ENCODE measurements around the gene DOHH.

Gene DOHH, protein sequence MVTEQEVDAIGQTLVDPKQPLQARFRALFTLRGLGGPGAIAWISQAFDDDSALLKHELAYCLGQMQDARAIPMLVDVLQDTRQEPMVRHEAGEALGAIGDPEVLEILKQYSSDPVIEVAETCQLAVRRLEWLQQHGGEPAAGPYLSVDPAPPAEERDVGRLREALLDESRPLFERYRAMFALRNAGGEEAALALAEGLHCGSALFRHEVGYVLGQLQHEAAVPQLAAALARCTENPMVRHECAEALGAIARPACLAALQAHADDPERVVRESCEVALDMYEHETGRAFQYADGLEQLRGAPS

DNA sequence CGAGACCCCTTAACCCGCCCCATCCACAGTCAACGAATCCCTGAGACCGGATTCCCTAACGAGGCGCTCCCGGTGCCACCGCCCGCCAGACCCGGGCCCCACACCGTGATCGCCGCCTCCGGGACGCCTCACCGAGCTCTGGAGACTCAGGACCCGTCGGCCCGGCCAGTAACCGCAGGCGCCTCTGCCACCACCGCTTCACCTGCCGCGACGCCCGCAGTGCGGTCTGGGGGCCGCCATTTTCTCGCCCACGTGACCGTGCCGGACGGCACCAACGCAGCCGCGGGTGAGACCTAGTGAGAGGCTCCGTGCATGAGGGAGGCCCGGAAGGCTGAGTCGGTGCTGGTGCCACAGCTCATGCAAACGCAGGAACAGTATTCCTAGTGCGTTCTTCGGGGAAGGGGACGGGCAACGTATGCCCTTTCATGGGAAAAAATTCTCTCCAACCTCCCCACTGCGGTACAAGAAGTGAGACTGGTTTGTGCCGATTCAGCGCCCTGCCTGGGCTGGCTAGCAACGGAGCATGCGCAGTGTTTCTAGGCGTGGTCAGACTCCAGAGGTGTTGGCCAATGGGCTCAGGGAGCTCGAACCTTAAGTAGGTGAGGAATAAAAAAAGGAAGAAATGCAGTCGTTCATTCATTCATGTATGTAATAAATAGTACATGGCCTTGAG is at the start of gene DOHH:
Gene DOHH (minus strand): TSS at position 246 of the 673 bp plus-strand sequence. CDS start 3,860 bp downstream, outside the sequence.
- DNase-seq (ENCODE audit: extremely low read depth in 1 of 2, low read depth in 1 of 2), result peak; percentile 91 to 96

DNA sequence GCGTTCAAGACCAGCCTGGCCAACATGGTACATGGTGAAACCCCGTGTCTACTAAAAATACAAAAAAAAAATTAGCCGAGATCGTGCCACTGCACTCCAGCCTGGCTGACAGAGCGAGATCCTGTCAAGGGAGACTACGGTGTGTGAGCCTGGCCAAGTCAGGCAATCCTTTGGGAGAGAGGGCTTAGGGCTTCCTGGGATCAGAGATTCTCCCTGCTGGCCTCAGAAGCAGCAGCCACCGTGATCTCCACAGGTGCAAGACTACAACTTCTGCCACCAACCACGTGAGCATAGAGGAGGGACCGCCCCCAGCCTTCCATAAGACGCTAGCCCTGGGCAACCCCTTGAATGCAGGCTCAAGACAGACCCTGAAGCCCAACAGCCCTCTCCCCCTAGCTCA is 49.3 kb upstream of the DOHH start:
- no peak for DNase-seq (ENCODE audit: extremely low read depth in 1 of 2, low read depth in 1 of 2)

DNA sequence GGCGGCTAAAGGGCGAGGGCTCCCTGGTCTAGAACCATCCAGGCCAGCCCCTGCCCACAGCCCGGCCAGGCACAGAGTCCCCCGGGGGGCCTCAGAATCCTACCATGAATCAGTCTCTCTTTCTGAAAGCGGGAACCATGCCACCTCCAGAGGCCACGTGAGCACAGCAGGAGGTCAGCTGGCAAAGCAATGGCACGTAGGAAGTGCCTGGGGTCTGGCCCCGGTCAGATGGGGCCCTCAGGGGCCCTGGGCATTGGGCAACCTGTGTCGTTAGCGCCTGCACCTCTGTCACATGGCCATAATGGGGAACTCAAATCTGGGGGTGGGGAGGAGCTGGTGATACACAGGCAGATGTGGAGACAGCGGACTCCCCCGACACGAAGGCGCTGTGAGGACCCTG is 48.1 kb upstream of the DOHH start:
- DNase-seq (ENCODE audit: extremely low read depth in 1 of 2, low read depth in 1 of 2), result no peak

DNA sequence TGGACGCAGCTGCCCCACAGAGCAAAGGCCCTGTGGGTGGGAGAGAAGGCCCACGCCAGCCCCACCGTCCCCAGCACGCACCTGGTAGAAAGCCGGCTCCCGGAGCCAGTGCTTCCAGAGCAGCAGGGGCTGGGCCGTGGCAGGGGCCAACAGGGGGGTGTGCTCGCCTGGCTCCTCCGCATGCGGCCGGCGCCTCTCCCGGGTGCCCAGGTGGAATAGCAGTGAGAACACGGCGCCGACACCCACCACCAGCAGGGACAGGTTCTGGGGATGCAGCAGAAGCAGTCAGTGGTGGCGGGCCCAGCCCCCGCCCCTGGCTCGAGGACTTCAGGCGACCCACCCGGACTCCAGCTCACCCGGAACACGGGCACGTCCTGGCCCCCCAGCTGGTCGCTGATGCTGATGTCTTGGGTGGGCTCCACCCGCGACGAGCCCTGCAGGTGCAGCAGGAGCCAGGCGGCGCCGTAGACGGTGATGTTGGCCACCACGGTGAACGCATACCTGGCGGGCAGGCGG is 47.4 kb upstream of the DOHH start:
- no peak for DNase-seq (ENCODE audit: extremely low read depth in 1 of 2, low read depth in 1 of 2)

DNA sequence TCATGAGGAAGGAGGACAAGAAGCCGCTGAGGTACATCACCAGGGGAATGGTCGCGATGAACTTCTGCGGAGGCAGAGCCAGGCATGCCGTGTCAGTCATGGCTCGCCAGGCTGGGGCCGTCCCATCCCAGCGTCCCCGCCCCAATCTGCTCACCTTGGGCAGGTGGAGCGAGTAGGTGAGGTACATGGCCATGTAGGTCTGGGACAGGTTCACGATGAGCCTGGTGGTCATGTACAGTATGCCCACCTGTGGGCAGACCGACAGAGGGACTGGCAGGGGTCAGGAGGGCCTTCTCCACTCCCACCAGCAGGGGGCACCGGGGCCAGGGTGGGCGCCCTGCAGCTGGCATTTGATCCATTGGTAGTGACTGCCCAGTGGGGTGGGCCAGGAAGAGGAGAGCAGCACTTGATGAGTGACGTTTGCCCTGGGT is 46.8 kb upstream of the DOHH start:
- no peak for DNase-seq (ENCODE audit: extremely low read depth in 1 of 2, low read depth in 1 of 2)

DNA sequence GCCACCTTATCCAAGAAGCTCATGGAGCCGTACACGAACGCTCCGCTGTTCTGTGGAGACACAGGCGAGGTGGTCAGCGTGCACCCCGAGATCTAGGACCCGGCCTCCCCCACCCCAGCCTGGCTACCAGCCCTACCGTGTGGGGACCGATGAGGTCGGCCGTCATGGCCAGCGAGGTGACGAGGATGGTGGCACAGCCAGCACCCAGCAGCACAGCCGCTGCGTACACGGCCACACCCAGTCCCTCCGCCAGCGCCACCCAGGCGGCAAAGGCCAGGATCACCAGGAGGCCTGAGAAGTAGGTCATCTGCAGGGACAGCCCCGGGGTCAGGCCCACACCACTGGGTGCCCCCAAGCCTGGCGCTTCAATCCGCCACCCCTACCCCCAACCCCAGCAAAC is 45.6 kb upstream of the DOHH start:
- DNase-seq (ENCODE audit: extremely low read depth in 1 of 2, low read depth in 1 of 2), result no peak

DNA sequence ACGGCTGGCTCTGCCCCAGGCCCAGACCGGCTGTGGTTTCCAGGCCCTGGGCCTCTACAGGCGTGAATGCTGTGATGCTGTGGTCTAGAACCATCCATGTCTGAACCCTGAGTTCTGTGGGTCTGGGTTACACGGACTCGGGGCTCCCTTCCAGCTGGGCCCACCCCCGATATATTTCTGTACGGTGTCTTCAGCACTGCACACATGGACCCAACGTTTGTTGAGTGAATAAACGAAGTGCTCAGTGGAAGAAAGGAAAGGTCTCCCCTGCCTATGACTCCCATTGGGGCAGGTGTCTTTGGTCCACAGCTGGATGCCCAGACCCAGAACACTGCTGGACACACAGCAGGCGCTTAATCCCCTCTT is 45.2 kb upstream of the DOHH start:
- DNase-seq (ENCODE audit: extremely low read depth in 1 of 2, low read depth in 1 of 2), result no peak

DNA sequence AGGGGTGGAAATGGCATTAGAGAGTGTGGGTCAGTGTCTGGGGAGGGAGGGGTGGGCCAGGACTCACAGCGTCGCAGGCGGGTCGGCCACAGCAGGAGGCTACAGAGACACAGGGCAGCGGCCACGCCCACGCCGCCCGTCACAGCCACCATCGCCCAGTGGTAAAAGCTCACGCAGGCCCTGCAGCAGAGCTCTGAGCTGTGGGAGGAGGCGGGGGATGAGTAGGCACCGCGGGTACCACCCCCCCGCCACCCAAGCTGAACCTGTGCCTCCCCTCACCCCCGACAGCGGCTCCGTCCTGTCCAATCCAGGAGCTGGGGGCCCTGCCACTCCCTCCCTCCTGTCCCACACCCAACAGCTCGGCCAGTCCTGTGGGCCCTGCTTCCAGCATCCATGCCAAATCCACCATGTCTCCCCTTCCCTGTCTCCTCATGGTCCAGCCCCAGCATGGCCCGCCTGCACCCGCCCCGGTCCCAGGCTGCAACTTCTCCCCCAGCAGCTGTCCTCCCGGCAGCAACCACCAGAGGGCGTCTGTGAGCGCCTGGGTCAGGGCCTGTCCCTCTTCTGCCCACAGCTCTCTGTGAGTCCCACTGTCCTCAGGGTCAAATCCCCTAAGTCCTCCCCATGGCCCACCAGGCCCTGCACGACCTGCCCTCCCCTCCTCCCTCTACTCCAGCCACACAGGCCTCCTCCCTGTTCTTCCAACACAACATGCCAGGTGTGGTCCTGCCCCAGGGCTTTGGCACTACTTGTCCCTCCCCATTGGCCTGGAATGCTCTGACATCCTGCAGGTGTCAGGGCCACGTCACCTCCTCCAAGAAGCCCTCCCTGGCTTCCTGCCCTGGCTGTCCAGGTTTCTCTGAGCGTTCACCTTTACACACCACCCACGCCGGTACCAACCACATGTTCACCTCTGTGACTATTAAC is 44.5 kb upstream of the DOHH start:
- peak; percentile 53 to 55 for DNase-seq (ENCODE audit: extremely low read depth in 1 of 2, low read depth in 1 of 2)

DNA sequence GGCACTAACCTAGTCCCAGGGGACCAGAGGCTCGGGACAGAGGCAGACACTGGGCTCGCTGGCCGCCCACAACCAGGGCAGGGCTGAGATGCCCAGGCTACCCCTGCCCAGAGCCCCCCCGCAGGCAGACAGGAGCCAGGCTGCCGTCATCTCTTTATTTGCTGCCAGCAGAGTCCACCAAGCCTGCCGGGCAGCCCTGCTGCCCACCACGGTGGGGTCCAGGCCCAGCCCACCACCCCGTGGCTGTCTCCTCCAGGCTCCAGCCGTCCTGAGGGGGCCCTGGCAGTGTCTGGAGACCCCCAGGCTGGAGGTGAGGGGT is 43.5 kb upstream of the DOHH start:
- DNase-seq (ENCODE audit: extremely low read depth in 1 of 2, low read depth in 1 of 2), result no peak

DNA sequence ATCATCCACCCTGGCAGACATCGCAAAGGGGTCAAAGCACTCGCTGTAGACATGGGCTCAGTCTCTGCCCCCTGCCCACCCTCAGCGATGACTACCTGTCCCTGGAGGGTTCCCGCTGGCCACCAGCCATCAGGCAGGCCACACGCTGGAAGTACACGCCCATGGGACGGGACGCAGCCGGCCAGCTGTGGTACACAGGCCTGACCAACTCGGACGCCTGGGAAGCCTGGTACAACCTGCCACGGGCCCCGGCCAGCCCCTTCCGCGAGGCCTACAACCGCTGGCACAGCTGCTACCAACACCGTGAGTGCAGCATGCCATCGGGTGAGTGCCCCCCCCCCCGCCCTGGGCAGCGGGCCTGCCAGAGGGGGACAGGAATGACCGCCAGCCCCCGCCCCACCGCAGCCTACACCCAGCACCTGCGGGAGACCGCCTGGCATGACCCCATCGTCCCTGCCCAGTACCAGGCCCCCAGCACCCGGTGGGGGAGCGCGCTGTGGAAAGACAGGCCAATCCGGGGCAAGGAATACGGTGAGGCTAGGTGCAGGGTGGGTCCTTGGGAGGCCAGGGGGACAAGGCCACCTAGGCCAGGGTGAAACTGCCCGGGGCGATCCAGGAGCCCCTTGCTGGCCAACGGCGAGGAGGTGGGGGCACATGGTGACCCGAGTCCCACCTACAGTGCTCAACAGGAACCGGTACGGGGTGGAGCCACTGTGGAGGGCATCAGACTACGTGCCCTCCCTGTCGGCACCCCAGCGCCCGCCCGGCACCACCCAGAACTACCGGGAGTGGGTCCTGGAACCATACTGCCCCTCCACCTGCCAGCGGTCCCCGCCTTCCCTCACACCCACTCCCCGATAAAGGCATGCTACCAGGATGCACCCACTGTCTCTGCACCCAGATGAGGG is 42.9 kb upstream of the DOHH start:
- no peak for DNase-seq (ENCODE audit: extremely low read depth in 1 of 2, low read depth in 1 of 2)

DNA sequence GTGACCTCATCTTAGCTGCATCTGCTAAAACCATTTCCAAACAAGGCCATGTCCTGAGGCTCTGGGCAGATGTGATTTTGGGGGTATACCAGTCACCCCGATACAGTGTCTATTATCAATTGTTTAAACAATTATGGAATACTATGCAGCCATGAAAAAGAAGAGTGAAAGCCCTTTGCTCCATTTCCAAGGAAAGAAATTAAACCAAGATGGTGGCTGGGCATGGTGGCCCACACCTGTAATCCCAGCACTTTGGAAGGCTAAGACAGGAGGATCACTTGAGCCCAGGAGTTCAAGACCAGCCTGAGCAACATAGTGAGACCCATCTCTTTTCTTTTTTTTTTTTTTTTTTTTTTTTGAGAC is 39.3 kb upstream of the DOHH start:
- no peak for DNase-seq (ENCODE audit: extremely low read depth in 1 of 2, low read depth in 1 of 2)

DNA sequence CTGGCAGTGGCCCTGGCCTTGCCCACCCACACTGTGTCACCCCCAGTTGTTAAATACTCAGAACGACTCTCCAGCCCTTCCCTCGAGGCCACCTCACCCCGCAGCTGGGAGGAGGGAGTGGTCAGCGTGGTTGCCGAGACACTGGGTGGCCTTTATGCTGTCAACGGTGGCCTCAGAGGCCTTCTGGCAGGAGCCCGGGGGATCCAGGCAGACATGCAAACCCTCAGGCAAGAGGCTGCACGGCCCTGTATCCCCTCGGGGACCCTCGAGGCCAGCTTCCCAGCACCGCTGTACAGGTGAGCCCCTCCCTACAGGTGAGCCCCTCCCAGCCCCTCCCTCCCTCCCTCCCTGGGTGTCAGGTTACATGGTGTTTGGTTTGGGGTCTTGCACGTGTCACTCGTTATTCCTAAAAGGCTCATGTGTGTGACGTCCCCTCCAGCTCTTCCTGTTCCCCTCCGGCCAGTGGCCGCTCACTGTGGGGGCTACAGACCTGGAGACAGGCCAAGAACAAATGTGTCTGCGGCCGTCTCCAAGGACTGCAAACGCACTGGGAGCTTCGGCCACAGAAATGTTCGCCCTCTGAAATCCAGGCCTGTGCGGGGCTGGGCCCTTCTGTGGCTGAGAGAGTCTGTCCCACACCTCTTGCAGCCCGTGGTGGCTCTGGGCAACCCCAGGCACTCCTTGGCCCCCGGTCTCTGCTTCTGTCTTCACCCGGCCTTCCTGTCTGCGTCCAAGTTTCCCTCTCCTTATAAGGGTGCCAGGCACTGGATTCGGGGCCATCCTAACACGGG is 38.7 kb upstream of the DOHH start, which contains the start of gene TEKTIP1:
Gene TEKTIP1 (plus strand): TSS at position 210 of the 791 bp plus-strand sequence. CDS start 4 bp downstream, at position 214.
- no peak for DNase-seq (ENCODE audit: extremely low read depth in 1 of 2, low read depth in 1 of 2)

DNA sequence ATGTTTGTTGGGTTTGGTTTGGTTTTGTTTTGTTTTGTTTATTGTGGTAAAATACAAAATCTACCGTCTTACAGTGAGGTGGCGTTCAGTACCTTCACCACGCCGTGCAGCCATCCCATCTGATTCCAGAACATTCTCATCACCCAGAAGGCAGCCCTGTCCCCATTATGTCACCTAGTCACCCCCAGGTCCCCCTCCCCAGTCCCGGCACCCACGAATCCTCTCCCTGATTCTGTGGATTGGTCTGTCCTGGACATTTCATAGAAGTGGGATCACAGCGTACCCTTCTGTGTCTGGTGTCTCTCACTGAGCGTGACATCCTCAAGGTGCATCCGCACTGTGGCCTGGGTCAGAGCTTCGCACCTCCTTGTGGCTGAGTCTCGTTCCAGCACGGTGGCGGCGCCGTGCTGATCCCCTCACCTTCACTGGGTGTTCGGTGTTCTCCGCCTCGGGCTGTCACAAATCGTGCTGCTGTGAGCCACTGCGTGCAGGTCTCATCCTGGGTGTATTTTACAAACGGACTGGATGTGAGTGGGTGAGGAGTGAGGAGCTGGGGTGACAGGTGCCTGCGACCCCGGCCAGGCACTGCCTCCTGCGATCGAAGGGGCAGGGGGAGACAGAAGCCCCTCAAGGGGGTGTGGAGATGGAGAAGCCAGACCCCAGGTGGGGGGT is 37.9 kb upstream of the DOHH start:
- no peak for DNase-seq (ENCODE audit: extremely low read depth in 1 of 2, low read depth in 1 of 2)

DNA sequence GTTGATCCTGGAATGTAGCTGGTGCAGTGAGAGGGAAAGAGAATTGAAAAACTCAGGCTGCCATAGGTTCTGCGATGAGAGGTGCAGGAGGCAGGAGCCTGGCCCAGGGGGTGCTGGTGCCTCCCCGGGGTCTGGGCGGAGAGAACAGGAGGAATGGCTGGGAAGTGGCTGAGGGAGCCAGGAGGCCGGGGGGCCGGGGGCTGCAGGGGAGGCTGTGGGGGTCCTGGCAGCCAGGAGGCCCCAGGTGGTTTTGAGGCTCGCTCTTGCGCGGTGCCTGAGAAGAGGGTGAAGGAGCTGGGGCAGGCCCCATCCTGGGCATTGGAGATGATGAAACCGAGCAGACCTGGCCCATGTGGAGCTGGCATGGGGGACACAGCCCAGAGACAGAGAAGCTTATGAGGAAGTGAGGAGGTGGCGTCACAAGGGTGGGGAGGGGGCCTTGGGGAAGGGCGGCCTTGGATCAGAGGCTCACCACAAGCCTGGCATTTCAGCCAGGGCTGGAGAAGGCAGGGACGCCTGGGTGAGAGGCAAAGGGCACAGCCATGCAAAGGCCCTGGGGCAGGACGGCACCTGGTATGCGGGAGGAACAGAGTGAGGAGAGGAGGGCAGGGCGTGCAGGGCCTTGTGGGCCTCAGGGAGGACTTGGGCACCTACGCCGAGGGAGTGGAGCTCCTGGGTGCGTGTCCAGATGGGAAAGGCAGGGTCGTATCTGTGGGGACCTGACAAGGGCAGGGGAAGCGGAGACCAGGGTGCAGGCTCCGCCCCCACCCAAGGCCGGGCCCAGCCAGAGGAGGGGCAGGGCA is 37.2 kb upstream of the DOHH start:
- DNase-seq (ENCODE audit: extremely low read depth in 1 of 2, low read depth in 1 of 2), result no peak

DNA sequence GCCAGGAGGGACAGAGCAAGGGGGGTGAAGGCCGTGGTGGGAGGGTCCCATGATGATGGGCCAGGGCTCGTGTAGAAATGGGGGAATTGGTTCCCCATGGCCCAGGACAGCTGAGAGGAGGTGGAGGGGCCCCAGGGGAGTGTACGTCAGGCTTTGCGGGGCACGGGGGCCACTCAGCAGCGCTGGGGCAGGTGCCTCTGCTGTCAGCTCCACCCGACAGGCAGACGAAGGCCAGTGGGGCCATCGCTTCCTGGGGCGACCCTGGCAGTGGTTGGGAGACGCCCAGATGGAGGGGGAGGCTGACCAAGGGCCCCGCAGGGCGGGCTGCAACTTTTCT is 36.6 kb upstream of the DOHH start:
- DNase-seq (ENCODE audit: extremely low read depth in 1 of 2, low read depth in 1 of 2), result no peak

DNA sequence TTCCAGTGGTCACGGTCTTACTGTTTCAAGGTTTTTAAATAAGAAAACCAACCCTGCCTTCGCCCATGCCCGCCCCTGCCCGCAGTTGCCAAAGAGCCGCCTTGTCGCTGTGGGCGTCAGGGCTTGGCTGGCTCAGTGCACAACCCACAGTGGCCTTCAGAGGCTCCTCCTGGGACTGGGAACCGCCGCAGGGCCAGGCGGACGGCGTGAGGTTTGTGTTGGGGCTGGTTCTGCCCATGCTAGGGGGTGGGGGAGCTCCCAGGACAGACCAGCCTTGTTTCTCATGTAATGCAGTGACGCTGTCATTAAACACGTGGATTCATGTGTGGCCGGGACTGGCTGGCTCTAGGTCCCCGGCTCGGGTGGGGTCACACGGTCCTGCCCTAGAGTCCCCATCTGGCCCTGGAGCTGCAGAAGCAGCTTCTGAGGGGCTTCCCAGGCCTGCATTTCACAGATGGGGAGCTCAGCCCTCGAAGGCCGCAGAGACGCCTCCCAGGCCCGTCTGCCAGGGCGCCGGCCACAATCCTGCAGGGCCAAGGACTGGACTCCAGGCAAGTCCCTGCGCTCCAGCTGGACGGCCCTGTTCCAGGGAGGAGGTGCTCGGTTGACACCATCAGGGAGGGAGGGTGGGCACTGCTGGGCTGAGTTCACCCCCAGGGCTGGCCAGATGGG is 36.1 kb upstream of the DOHH start:
- no peak for DNase-seq (ENCODE audit: extremely low read depth in 1 of 2, low read depth in 1 of 2)

DNA sequence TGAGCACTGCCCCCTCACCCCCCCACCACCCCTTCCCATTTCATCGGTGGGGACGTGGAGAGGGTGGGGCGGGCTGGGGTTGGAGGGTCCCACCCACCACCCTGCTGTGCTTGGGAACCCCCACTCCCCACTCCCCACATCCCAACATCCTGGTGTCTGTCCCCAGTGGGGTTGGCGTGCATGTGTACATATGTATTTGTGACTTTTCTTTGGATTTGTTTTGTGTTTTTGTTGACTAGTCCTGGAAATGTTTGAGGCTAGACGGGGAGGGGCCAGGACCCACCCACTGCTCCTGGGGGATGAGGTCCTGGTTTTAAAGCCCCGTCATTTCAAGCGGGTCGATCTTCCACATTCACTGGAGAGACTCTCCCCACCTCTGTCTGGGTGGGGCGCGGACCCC is 35.5 kb upstream of the DOHH start:
- DNase-seq (ENCODE audit: extremely low read depth in 1 of 2, low read depth in 1 of 2), result no peak

DNA sequence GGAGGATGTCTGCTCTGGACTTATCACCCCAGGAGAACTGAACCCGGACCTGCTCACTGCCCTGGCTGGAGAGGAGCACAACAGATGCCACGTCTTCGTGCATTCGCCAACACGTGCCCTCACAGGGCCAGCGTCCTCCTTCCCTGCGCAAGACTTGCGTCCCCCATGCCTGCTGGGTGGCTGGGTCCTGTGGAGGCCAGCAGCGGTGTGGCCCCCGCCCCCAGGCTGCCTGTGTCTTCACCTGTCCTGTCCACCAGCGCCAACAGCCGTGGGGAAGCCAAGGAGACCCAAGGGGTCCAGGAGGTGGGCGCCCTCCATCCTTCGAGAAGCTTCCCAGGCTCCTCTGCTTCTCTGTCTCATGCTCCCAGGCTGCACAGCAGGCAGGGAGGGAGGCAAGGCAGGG is 35.1 kb upstream of the DOHH start:
- DNase-seq (ENCODE audit: extremely low read depth in 1 of 2, low read depth in 1 of 2), result no peak
